ENCODE data around the gene CABP2.
"Not testable (repeated sequence)": the region's sequence is repeated elsewhere in the genome, so short reads cannot be mapped to it uniquely, and the experiment has no call there.

Gene CABP2

DNA sequence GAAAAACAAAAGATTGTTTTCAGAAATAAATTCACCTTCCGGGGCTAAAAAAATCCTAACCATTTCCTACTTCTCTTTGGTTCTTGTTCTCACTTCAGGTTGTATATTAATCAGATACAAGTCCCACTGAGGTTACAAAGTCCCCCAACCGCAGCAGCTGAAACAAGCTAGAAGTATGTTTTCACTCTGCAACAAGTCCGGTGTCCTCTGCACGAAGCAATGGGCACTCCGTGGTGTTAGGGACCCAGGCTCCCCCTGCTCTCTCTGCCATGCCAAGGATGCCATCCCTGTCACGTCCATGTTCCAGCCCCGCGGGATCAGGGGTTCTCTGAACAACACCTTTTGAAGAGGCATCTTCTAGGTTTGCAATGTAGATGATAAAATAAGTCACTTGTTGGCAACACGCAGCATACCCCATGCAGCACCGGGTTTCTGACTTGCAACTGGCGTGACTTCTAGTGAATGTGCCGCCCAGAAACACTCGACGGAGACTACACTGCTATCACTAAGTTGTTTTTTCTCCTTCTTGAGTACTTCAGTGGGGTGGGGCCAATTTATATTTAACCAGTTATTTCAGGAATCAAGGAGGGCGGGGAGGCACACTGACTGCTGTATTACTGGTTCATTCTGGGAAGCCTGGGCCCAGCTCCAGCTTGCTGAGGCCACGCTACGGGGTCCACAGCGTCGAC, 35.0 kb upstream of the CABP2 start:
- Histone ChIP-seq H3K23ac (ENCODE audit: low read length in 2 of 2) (no peak overlapping the region), H3K4me3 (ENCODE audit: insufficient read depth in 1 of 2, low read depth in 1 of 2, low read length in 2 of 2) (peak overlapping the region in 1 of 2 experiments; percentile 18), H2BK120ac (ENCODE audit: low read depth, low read length) (no peak overlapping the region), H2BK5ac (ENCODE audit: low read depth, low read length, poor library complexity, severe bottlenecking) (peak overlapping the region; percentile 85), H3K18ac (ENCODE audit: low read depth in 1 of 2, low read length in 2 of 2) (no peak overlapping the region), H3K4ac (ENCODE audit: low read depth in 1 of 2, low read length in 2 of 2) (no peak overlapping the region), H4K91ac (ENCODE audit: low read length) (no peak overlapping the region), H2AFZ (ENCODE audit: low read depth, low read length) (no peak overlapping the region), H2BK15ac (ENCODE audit: low read depth, poor library complexity, severe bottlenecking) (no peak overlapping the region), H3K9ac (ENCODE audit: low read length) (no peak overlapping the region), H3K27me3 (ENCODE audit: control insufficient read depth in 1 of 2, insufficient read depth in 1 of 2, low read length in 2 of 2) (peaks cover 0 to 17% of the 10 kb centered on the region in 2 experiments), H3K9me3 (ENCODE audit: control insufficient read depth, low read length) (no peaks in the 10 kb centered on the region), H4K8ac (ENCODE audit: low read length) (no peak overlapping the region), H2AK5ac (ENCODE audit: low read length, severe bottlenecking) (peak overlapping the region; percentile 54), H3K14ac (ENCODE audit: low read length in 2 of 2) (no peak overlapping the region), H3K36me3 (ENCODE audit: control insufficient read depth in 1 of 2, insufficient read depth in 2 of 2, low read depth in 1 of 2, low read length in 2 of 2) (no peaks in the 10 kb centered on the region), H2BK12ac (ENCODE audit: low read length in 2 of 2) (no peak overlapping the region), H3K4me2 (ENCODE audit: low read length, poor library complexity, severe bottlenecking) (peak overlapping the region; percentile 60), H3K79me1 (replicated peaks; ENCODE audit: low read length, poor library complexity, severe bottlenecking) (no peaks in the 10 kb centered on the region), H3K4me1 (ENCODE audit: control insufficient read depth, insufficient read depth, low read depth, low read length) (peaks cover 26% of the 10 kb centered on the region), H3K27ac (ENCODE audit: low read length, poor library complexity, severe bottlenecking) (peak overlapping the region; percentile 94)
- DNase-seq: no peak
- 96% methylated on average over 19 of the region's 19 CpGs for WGBS

GRCh38 chr11:67556244-67556643, 33.0 kb upstream of the CABP2 start:
- peak overlapping the region; percentile 1 for H2AK5ac ChIP-seq (ENCODE audit: low read length, severe bottlenecking)
- no peak overlapping the region for H2AFZ ChIP-seq (ENCODE audit: low read depth, low read length)
- DNase-seq: no peak
- peaks cover 18% of the 10 kb centered on the region for H3K4me1 ChIP-seq (ENCODE audit: control insufficient read depth, insufficient read depth, low read depth, low read length)
- H2BK12ac ChIP-seq (ENCODE audit: low read length in 2 of 2): no peak overlapping the region
- H3K9me3 ChIP-seq (ENCODE audit: control insufficient read depth, low read length): peaks cover 6% of the 10 kb centered on the region
- no peak overlapping the region for H3K14ac ChIP-seq (ENCODE audit: low read length in 2 of 2)
- H3K4me2 ChIP-seq (ENCODE audit: low read length, poor library complexity, severe bottlenecking): no peak overlapping the region
- no peaks in the 10 kb centered on the region for H3K36me3 ChIP-seq (ENCODE audit: control insufficient read depth in 1 of 2, insufficient read depth in 2 of 2, low read depth in 1 of 2, low read length in 2 of 2)
- peaks cover 0 to 17% of the 10 kb centered on the region in 2 experiments for H3K27me3 ChIP-seq (ENCODE audit: control insufficient read depth in 1 of 2, insufficient read depth in 1 of 2, low read length in 2 of 2)
- H4K91ac ChIP-seq (ENCODE audit: low read length): no peak overlapping the region
- no peak overlapping the region for H2BK120ac ChIP-seq (ENCODE audit: low read depth, low read length)
- no peak overlapping the region for H3K4me3 ChIP-seq (ENCODE audit: insufficient read depth in 1 of 2, low read depth in 1 of 2, low read length in 2 of 2)
- no peak overlapping the region for H2BK15ac ChIP-seq (ENCODE audit: low read depth, poor library complexity, severe bottlenecking)
- no peaks in the 10 kb centered on the region for H3K79me1 ChIP-seq (replicated peaks; ENCODE audit: low read length, poor library complexity, severe bottlenecking)
- H3K27ac ChIP-seq (ENCODE audit: low read length, poor library complexity, severe bottlenecking): no peak overlapping the region
- no peak overlapping the region for H3K23ac ChIP-seq (ENCODE audit: low read length in 2 of 2)
- H3K9ac ChIP-seq (ENCODE audit: low read length): no peak overlapping the region
- H3K18ac ChIP-seq (ENCODE audit: low read depth in 1 of 2, low read length in 2 of 2): no peak overlapping the region
- H2BK5ac ChIP-seq (ENCODE audit: low read depth, low read length, poor library complexity, severe bottlenecking): no peak overlapping the region
- WGBS: 79% methylated on average over 3 of the region's 3 CpGs
- no peak overlapping the region for H4K8ac ChIP-seq (ENCODE audit: low read length)
- no peak overlapping the region for H3K4ac ChIP-seq (ENCODE audit: low read depth in 1 of 2, low read length in 2 of 2)

DNA sequence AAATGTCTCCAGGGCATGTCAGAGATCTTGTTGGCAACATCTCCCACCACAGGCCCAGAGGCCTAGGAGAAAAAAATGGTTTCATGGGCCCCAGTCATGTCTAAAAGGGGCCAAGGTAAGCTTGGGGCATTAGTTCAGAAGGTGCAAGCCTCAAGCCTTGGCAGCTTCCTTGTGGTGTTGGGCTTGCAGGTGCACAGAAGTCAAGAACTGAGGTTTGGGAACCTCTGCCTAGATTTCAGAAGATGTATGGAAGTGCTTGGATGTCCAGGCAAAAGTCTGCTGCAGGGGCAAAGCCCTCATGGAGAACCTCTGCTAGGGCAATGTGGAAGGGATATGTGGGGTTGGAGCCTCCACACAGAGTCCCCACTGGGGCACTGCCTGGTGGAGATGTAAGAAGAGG, 28.5 kb upstream of the CABP2 start:
- DNase-seq; H3K9me3 ChIP-seq (ENCODE audit: control insufficient read depth, low read length); H2BK5ac ChIP-seq (ENCODE audit: low read depth, low read length, poor library complexity, severe bottlenecking); H3K4me2 ChIP-seq (ENCODE audit: low read length, poor library complexity, severe bottlenecking); H4K91ac ChIP-seq (ENCODE audit: low read length); H3K27ac ChIP-seq (ENCODE audit: low read length, poor library complexity, severe bottlenecking); H3K23ac ChIP-seq (ENCODE audit: low read length in 2 of 2); H2AFZ ChIP-seq (ENCODE audit: low read depth, low read length); H3K27me3 ChIP-seq (ENCODE audit: control insufficient read depth in 1 of 2, insufficient read depth in 1 of 2, low read length in 2 of 2); H3K4me1 ChIP-seq (ENCODE audit: control insufficient read depth, insufficient read depth, low read depth, low read length); H2BK120ac ChIP-seq (ENCODE audit: low read depth, low read length); H2BK15ac ChIP-seq (ENCODE audit: low read depth, poor library complexity, severe bottlenecking); H3K4me3 ChIP-seq (ENCODE audit: insufficient read depth in 1 of 2, low read depth in 1 of 2, low read length in 2 of 2); H3K79me1 ChIP-seq (replicated peaks; ENCODE audit: low read length, poor library complexity, severe bottlenecking); H3K18ac ChIP-seq (ENCODE audit: low read depth in 1 of 2, low read length in 2 of 2); H4K8ac ChIP-seq (ENCODE audit: low read length); H3K4ac ChIP-seq (ENCODE audit: low read depth in 1 of 2, low read length in 2 of 2); H2BK12ac ChIP-seq (ENCODE audit: low read length in 2 of 2); H3K9ac ChIP-seq (ENCODE audit: low read length); H3K36me3 ChIP-seq (ENCODE audit: control insufficient read depth in 1 of 2, insufficient read depth in 2 of 2, low read depth in 1 of 2, low read length in 2 of 2); H3K14ac ChIP-seq (ENCODE audit: low read length in 2 of 2): not testable (repeated sequence)
- H2AK5ac ChIP-seq (ENCODE audit: low read length, severe bottlenecking): peak overlapping the region; percentile 36

DNA sequence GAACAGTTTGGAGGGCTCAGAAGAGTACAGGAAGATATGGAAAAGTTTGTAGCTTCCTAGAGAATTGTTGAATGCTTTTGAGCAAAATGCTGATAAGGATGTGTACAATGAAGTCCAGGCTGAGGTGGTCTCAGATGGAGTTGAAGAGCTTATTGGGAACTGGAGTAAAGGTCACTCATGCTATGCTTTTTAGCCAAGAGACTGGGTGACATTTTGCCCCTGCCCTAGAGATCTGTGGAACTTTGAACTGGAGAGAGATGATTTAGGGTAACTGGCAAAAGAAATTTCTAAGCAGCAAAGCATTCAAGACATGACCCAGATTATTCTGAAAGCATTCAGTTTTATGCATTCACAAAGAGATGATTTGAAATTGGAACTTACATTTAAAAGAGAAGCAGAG, 27.9 kb upstream of the CABP2 start:
- H3K79me1 ChIP-seq (replicated peaks; ENCODE audit: low read length, poor library complexity, severe bottlenecking): no peaks in the 10 kb centered on the region
- H2BK5ac ChIP-seq (ENCODE audit: low read depth, low read length, poor library complexity, severe bottlenecking): no peak overlapping the region
- no peak for DNase-seq
- H3K27ac ChIP-seq (ENCODE audit: low read length, poor library complexity, severe bottlenecking): no peak overlapping the region
- no peak overlapping the region for H3K14ac ChIP-seq (ENCODE audit: low read length in 2 of 2)
- no peak overlapping the region for H3K23ac ChIP-seq (ENCODE audit: low read length in 2 of 2)
- no peak overlapping the region for H3K9ac ChIP-seq (ENCODE audit: low read length)
- no peak overlapping the region for H3K4me2 ChIP-seq (ENCODE audit: low read length, poor library complexity, severe bottlenecking)
- no peaks in the 10 kb centered on the region for H3K4me1 ChIP-seq (ENCODE audit: control insufficient read depth, insufficient read depth, low read depth, low read length)
- no peak overlapping the region for H2BK12ac ChIP-seq (ENCODE audit: low read length in 2 of 2)
- peaks cover 0 to 9% of the 10 kb centered on the region in 2 experiments for H3K27me3 ChIP-seq (ENCODE audit: control insufficient read depth in 1 of 2, insufficient read depth in 1 of 2, low read length in 2 of 2)
- H3K36me3 ChIP-seq (ENCODE audit: control insufficient read depth in 1 of 2, insufficient read depth in 2 of 2, low read depth in 1 of 2, low read length in 2 of 2): no peaks in the 10 kb centered on the region
- no peak overlapping the region for H2AFZ ChIP-seq (ENCODE audit: low read depth, low read length)
- H2BK15ac ChIP-seq (ENCODE audit: low read depth, poor library complexity, severe bottlenecking): no peak overlapping the region
- no peak overlapping the region for H3K4me3 ChIP-seq (ENCODE audit: insufficient read depth in 1 of 2, low read depth in 1 of 2, low read length in 2 of 2)
- H3K9me3 ChIP-seq (ENCODE audit: control insufficient read depth, low read length): peaks cover 6% of the 10 kb centered on the region
- H3K18ac ChIP-seq (ENCODE audit: low read depth in 1 of 2, low read length in 2 of 2): no peak overlapping the region
- no peak overlapping the region for H2BK120ac ChIP-seq (ENCODE audit: low read depth, low read length)
- H4K91ac ChIP-seq (ENCODE audit: low read length): no peak overlapping the region
- no peak overlapping the region for H4K8ac ChIP-seq (ENCODE audit: low read length)
- no peak overlapping the region for H3K4ac ChIP-seq (ENCODE audit: low read depth in 1 of 2, low read length in 2 of 2)
- no peak overlapping the region for H2AK5ac ChIP-seq (ENCODE audit: low read length, severe bottlenecking)

All from mesenchymal stem cell (in vitro differentiated cells and primary cell).